HTR-8/SVneo (cell line): Measurements from ENCODE around the gene TIMP3.
A peak's percentile ranks its signal among the peaks of the same experiment; 100 is the strongest.

ENCODE experiments used
- DNase-seq: peaks from one replicate; pipeline ENCODE4 v3.0.0; 2011; ENCODE audit warnings: low spot score, mixed read lengths; ENCODE audit not compliant: insufficient read length
- FAIRE-seq: peaks from 2 replicates; lab custom pipeline; 2011; peaks lifted over from hg19 to GRCh38; lab: Jason Lieb, UNC

The TIMP3 gene

DNA sequence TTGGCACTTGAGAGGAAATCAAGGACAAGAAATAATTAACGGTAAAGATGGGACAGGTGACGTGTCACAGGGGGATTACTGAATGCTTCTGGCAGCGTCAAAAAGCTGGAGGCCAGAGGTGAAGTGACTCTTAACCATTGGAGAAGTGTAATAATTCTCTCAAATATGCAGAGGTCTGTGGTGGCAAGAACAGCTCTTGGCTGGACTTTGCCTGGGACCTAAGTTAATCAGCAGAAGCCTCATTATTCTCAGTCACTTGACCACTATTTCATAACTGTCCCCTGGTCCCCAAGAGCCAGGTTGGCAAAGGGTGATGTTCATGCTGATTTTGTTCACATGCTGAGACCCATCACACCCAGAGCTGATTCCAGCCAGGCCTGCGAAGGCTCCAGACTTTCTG is 72.9 kb downstream of the TIMP3 start:
- FAIRE-seq, result no peak
- DNase-seq, result no peak

DNA sequence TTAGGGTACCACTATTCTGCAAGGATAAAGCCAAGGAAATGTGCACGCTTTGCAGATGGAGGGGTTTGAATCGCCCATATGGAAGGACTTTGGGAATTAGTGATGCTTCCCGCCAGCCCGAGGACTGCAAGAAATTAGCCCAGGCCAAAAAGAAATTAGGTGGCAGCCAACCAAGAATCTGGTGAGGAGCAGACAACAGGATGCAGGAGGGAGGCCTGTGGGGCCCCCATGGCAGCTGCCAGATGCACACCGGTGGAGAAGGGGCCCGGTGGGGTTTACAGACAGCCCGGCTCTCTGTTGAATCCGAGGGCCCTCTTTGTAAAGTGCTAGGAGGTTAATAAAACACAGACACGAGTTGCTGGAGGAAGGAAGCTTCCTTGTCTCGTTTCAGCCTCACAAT is 73.5 kb downstream of the TIMP3 start:
- DNase-seq (no peak), FAIRE-seq (no peak)

DNA sequence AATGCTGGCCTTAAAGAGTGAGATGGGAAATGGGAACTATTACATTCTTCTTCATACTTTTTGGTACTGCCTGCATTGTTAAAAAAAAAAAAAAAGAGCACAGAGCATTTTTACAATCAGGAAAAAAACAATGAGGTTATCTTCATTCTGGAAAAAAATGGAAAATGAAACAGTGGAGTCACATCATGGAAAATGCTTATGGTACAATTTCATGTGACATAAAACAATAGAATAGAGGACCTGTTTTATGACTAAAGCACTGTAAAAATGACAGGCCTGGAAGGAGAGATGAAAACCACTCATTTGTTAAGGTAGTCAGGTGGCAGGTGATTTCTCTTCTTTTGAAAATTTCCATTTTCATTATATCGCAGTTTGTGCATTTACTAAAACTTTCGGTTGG is 75.0 kb downstream of the TIMP3 start:
- no peak for DNase-seq
- FAIRE-seq, result no peak

GRCh38 chr22:32877196-32877595 is 75.7 kb downstream of the TIMP3 start:
- no peak for DNase-seq
- FAIRE-seq, result no peak

GRCh38 chr22:32879550-32879949 is 78.0 kb downstream of the TIMP3 start:
- no peak for DNase-seq

DNA sequence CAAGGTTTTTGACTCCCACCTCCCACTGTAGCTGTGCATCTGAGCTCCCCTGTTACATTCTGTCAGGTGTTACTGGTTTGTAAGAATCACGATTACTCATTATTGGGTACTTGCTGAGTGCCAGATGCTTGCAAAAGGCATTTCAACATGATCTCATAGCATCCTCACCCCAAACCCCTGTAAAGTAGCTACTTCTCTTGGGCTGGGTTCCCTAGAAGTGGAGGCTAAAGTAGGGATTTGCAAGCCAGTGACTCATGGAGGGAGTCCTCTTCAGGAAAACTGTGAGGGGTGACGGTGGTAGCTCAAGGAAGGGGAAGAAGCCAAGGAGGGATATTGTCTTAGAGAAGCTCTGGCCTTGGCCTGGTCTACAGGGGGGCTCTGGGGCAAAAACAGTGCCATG is 78.6 kb downstream of the TIMP3 start:
- DNase-seq, result no peak

More at GRCh38 chr22:32879550-32879949, 78.0 kb downstream of the TIMP3 start:
- FAIRE-seq, result no peak

DNA sequence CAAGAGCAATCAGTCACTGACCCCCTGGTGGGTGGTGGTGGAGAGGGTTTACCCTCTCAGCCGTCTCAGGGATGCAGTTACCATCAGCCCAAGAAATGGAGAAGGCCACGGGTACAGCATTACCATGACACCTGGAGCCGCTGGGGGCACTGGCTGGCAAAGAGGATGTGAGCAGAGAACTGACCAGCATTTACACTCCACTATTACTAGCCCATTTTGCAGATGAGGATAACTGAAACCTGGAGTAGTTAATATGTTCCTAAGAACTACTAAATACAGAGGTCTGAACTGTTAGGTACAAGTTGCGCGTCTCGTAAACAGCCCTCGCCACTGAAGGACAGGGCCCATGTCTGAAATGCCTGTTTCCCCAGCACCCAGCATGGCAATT is 79.0 kb downstream of the TIMP3 start:
- FAIRE-seq (no peak), DNase-seq (no peak)

More for the DNA sequence above, 78.6 kb downstream of the TIMP3 start:
- no peak for FAIRE-seq

GRCh38 chr22:32880893-32881596 is 79.5 kb downstream of the TIMP3 start:
- DNase-seq (peak; percentile 50), FAIRE-seq (peak; percentile 36)

- FAIRE-seq (no peak), DNase-seq (no peak)
These were observed 80.9 kb downstream of the TIMP3 start for GRCh38 chr22:32882360-32882755.

GRCh38 chr22:32882774-32883530 is 81.4 kb downstream of the TIMP3 start:
- FAIRE-seq, result no peak
- no peak for DNase-seq

- no peak for FAIRE-seq
- DNase-seq, result no peak
These were observed 85.9 kb downstream of the TIMP3 start for GRCh38 chr22:32887324-32887980.

DNA sequence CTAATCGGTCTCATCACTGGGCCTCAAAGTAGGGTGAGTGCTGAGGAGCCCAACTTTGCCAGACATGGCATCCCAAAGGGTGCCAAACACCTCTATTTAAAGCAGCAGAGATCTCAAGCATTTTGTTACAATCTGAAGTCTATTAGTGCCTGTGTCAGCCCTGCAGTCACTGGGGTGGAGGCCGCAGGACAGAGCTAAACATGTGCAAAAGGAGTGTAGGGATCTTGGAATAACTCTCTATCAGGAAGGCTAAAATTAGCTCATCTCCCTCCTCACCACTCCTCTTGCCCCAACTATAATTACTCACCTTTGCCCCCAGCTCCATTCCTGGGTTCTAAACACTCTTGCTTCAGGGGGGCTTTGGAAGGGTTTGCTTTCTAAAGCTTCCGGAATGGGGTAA is 87.5 kb downstream of the TIMP3 start:
- DNase-seq (no peak), FAIRE-seq (no peak)

GRCh38 chr22:32896891-32897290 is 95.4 kb downstream of the TIMP3 start:
- DNase-seq, result no peak
- FAIRE-seq, result no peak

DNA sequence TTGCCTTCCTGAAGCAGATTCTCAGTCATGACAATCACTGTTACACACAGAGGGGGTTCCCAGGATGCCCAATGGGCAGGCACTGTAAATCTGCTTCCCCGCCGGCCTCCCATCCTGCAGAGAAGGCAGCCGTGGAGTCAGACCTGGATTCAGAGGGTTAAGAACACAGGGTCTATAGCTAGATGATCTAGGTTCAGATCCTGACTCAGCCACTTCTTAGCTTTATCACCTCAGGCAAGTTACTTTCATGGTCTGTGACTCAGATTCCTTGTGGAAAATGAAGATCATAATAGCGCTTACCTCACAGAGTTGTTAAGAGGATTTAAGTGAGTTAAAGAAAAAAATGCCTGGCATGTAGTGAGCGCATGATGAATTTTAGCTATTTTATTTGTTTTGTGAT is 95.9 kb downstream of the TIMP3 start:
- FAIRE-seq, result no peak
- DNase-seq, result peak; percentile 10

- DNase-seq (no peak), FAIRE-seq (no peak)
These were observed 99.6 kb downstream of the TIMP3 start for GRCh38 chr22:32900886-32901635.

DNA sequence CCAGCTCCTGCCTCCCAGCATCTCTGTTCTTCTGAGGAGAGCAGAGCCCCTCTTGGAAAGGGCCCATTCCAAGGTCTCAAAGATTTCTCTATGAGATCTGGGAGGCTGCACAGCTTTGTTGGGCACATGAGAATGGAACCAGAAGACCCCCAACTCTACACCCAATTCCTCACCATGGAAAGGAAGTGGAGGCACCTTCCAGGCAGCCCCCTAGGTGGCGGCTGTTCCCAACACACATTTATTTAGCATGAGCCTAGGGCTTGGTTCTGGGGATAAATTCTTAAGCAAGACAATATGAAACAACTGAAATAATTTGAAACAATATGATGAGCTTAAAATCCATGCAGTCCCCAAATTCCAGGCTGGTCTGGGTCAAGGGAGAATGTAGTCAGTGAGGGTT is 100.4 kb downstream of the TIMP3 start:
- FAIRE-seq (no peak), DNase-seq (no peak)

DNA sequence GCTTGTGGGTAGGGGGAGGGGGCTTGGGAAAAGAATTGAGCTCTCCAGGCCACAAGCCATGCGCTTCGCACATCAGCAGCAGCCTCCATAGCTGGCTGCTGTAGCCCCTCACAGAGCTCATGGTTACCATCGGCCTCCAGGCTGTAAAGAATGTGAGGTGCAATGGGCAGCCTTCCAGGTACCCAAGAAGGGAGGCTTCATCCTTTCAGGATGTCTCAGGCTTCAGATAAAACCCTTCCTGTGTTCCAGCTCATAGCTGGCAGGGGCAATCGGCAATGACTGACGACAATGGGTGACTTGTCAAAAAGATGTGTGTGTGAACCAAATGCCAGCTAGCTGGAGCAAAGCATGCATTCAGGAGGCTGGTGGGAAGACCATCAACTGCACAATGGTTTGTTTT is 102.0 kb downstream of the TIMP3 start:
- DNase-seq (no peak), FAIRE-seq (no peak)

GRCh38 chr22:32904044-32904443 is 102.5 kb downstream of the TIMP3 start:
- FAIRE-seq (no peak), DNase-seq (peak; percentile 17)

DNA sequence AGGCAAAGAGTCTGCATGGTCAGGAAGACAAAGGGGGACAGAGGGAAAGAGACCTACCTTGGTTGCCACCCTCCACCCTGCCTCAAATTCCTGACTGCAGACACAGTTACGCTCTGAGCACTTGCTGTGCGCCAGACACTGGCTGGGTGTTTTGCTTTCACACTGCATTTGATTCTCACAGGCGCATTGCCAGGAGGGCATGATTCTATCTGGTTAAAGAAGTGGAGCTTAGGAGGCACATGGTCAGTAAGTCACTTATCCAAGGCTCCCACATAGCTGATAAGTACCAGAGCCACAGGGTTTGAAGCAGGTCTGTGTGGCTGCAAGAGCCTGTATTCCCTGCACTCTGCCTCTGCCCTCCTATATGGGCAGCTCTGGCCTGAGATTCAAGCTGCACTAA is 103.9 kb downstream of the TIMP3 start:
- no peak for FAIRE-seq
- no peak for DNase-seq

- DNase-seq (no peak), FAIRE-seq (no peak)
These were observed 108.3 kb downstream of the TIMP3 start for GRCh38 chr22:32909581-32910428.
